Mucosa of stomach (tissue), 1 donor: ENCODE data around the gene ITGA5.

Experiments
- H3K27me3 ChIP-seq: one replicate; pipeline ENCODE4 v1.7.0; 2013; ENCODE audit warnings: mild to moderate bottlenecking, low read length; ENCODE audit not compliant: control insufficient read depth, insufficient read depth
- H3K36me3 ChIP-seq: one replicate; pipeline ENCODE4 v1.7.0; 2013; ENCODE audit warnings: low read length; ENCODE audit not compliant: control insufficient read depth, insufficient read depth
- H3K4me1 ChIP-seq: one replicate; pipeline ENCODE4 v1.7.0; 2013; ENCODE audit warnings: mild to moderate bottlenecking, low read length; ENCODE audit not compliant: control insufficient read depth, insufficient read depth
- H3K4me3 ChIP-seq: one replicate; pipeline ENCODE4 v1.7.0; 2013; ENCODE audit warnings: low read length
- H3K9ac ChIP-seq: one replicate; pipeline ENCODE4 v1.7.0; 2013; ENCODE audit warnings: mild to moderate bottlenecking, low read length, moderate library complexity
- H3K9me3 ChIP-seq: one replicate; pipeline ENCODE4 v1.7.0; 2013; ENCODE audit warnings: mild to moderate bottlenecking, low read length, moderate library complexity; ENCODE audit not compliant: control insufficient read depth
- donor health status: Pancreatic carcinoma.

The ITGA5 gene

DNA sequence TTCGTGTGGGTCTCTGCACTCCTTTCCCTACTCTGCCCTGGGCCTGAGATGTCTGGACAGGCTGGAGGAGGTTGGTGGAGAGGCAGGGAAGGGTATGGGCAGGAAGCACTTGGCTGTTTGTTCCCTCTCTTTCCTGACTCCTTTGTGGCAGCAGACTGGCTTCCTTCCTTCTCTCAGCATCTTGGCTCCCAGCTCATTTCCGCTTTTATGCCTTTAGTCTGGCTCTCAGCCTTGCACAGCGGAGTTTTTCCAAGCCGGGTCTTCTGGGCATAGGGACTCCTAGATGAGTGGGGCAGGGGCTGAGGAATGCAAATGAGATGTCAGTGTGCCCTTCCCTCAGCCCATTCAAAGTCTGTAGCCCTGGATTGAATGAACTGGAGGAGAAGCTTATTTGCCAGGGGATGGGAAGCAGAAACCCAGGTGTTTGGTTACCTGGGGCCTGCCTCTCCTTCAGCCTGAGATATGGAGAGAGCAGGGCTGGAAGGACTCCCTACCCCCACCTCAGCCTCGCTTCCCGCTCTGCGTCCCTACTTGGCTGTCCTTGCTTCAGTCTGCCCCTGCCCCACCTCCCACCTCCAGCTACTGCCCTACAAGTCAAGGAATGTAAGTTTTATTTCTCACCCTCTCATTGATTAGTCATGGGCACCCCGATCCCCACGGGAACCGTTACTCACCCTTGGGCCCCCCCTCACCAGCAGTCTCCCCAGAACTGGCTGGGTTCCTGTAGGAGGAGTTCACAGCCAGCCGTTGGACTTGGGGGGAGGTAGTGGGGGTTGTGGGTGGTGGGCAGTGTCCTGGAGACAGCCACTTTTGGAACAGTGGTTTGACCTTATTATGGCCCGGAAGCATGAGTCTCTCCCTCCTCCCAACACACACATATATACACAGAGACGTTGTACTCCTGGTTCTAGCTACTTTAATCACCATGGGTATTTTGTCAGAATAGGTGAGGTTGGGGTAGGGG lies 9.3 kb upstream of the ITGA5 start:
- no peak overlapping the region for H3K9ac ChIP-seq
- H3K36me3 ChIP-seq: no peaks in the 10 kb centered on the region
- peaks cover 7% of the 10 kb centered on the region for H3K27me3 ChIP-seq
- peaks cover 23% of the 10 kb centered on the region for H3K4me1 ChIP-seq
- no peaks in the 10 kb centered on the region for H3K9me3 ChIP-seq
- H3K4me3 ChIP-seq: no peak overlapping the region

DNA sequence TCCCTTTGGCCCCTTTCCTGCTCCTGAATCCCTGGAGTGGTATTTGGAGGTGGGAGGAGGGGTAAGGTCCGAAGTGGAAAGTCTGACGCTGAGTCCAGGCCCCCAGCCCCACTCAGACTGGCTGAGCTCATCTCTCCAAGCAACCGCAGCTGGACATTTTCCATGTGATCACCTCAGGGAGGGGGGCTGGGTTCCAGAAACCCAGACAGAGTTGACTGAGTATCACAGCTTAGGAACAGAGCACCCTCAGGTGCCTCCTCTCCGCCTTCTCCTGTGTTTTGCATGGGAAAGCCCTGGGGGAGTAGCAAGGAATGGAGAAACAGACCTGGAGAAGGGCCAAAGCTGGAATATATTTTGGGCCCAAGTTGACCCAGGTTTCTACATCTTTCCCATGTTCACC lies 8.0 kb upstream of the ITGA5 start:
- peaks cover 13% of the 10 kb centered on the region for H3K27me3 ChIP-seq
- no peak overlapping the region for H3K9ac ChIP-seq
- H3K4me1 ChIP-seq: peaks cover 18% of the 10 kb centered on the region
- no peaks in the 10 kb centered on the region for H3K36me3 ChIP-seq
- H3K9me3 ChIP-seq: no peaks in the 10 kb centered on the region
- no peak overlapping the region for H3K4me3 ChIP-seq

DNA sequence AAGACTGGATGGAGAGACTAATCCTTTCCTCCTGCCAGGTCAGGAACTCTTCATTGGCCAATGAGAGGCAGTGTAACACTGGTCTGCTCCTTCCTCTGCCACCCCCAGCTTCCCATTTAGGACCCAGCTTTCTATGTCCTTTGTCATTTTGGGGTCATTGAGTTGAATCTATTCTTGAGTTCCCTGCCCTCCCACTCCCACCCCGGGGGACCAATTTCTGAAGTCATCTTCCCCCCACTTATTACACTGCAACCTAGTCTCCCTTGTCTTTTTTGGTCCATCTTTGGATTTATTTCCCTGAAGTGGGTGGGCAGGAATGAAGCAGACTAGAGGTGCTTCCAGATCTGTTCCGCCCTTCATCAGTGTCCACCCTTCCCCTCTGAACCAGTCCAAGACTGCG lies 7.6 kb upstream of the ITGA5 start:
- H3K4me1 ChIP-seq: peaks cover 16% of the 10 kb centered on the region
- H3K9me3 ChIP-seq: no peaks in the 10 kb centered on the region
- H3K36me3 ChIP-seq: no peaks in the 10 kb centered on the region
- peaks cover 13% of the 10 kb centered on the region for H3K27me3 ChIP-seq
- no peak overlapping the region for H3K9ac ChIP-seq
- no peak overlapping the region for H3K4me3 ChIP-seq

- H3K27me3 ChIP-seq: peaks cover 21% of the 10 kb centered on the region
- H3K9me3 ChIP-seq: no peaks in the 10 kb centered on the region
- peaks cover 23% of the 10 kb centered on the region for H3K4me1 ChIP-seq
- no peak overlapping the region for H3K9ac ChIP-seq
- no peaks in the 10 kb centered on the region for H3K36me3 ChIP-seq
- H3K4me3 ChIP-seq: no peak overlapping the region
Measured at GRCh38 chr12:54425702-54426101, 6.6 kb upstream of the ITGA5 start.

DNA sequence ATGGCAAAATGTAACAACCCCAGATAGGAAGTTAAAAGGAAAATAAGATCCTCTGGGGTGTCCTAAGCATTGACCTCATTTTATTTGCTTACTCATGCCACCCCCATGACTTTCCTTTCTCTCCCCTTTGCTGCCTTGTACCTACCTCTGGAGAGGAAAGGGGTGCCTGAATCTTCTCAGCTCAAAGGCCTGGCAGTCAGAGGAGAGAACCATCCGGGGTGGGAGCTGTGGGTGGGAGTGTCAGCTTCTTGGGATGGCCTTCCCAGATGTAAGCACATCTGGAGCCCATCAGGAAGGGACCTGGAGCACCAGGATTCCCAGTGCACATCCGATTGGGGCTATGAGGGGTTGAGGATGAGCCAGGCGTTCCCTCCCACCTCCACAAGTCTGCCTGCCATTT lies 5.2 kb upstream of the ITGA5 start:
- H3K4me1 ChIP-seq: peaks cover 31% of the 10 kb centered on the region
- H3K9ac ChIP-seq: no peak overlapping the region
- H3K27me3 ChIP-seq: peaks cover 36% of the 10 kb centered on the region
- no peaks in the 10 kb centered on the region for H3K9me3 ChIP-seq
- H3K36me3 ChIP-seq: no peaks in the 10 kb centered on the region
- H3K4me3 ChIP-seq: no peak overlapping the region

DNA sequence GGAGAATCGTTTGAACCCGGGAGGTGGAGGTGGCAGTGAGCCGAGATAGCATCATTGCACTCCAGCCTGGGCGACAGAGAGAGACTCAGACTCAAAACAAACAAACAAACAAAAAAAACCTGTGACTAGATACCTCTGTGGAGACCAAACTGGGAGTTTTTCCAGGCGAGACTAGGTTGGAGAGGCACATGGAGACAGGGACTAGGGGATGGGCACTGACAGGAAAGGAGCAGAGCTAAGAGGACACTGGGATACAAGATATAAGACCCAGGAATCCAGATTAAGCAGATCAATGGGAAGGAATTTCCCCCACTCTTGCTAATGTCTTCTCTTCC lies 4.7 kb upstream of the ITGA5 start:
- Histone ChIP-seq H3K9ac (no peak overlapping the region), H3K4me3 (no peak overlapping the region), H3K9me3 (no peaks in the 10 kb centered on the region), H3K4me1 (peaks cover 35% of the 10 kb centered on the region), H3K36me3 (no peaks in the 10 kb centered on the region), H3K27me3 (peaks cover 39% of the 10 kb centered on the region)

GRCh38 chr12:54421879-54422250 lies 2.8 kb upstream of the ITGA5 start:
- H3K27me3 ChIP-seq: peaks cover 51% of the 10 kb centered on the region
- H3K4me1 ChIP-seq: peaks cover 24% of the 10 kb centered on the region
- no peaks in the 10 kb centered on the region for H3K9me3 ChIP-seq
- H3K9ac ChIP-seq: no peak overlapping the region
- H3K36me3 ChIP-seq: no peaks in the 10 kb centered on the region
- H3K4me3 ChIP-seq: no peak overlapping the region

GRCh38 chr12:54421175-54421878 lies 2.3 kb upstream of the ITGA5 start:
- H3K36me3 ChIP-seq: no peaks in the 10 kb centered on the region
- H3K27me3 ChIP-seq: peaks cover 51% of the 10 kb centered on the region
- no peak overlapping the region for H3K9ac ChIP-seq

GRCh38 chr12:54420766-54421144 lies 1.7 kb upstream of the ITGA5 start:
- no peaks in the 10 kb centered on the region for H3K36me3 ChIP-seq
- H3K9me3 ChIP-seq: no peaks in the 10 kb centered on the region
- no peak overlapping the region for H3K4me3 ChIP-seq
- peaks cover 51% of the 10 kb centered on the region for H3K27me3 ChIP-seq
- peaks cover 24% of the 10 kb centered on the region for H3K4me1 ChIP-seq
- peak overlapping the region; percentile 13 for H3K9ac ChIP-seq

More at GRCh38 chr12:54421175-54421878, 2.3 kb upstream of the ITGA5 start:
- no peaks in the 10 kb centered on the region for H3K9me3 ChIP-seq
- H3K4me1 ChIP-seq: peaks cover 24% of the 10 kb centered on the region
- H3K4me3 ChIP-seq: no peak overlapping the region

DNA sequence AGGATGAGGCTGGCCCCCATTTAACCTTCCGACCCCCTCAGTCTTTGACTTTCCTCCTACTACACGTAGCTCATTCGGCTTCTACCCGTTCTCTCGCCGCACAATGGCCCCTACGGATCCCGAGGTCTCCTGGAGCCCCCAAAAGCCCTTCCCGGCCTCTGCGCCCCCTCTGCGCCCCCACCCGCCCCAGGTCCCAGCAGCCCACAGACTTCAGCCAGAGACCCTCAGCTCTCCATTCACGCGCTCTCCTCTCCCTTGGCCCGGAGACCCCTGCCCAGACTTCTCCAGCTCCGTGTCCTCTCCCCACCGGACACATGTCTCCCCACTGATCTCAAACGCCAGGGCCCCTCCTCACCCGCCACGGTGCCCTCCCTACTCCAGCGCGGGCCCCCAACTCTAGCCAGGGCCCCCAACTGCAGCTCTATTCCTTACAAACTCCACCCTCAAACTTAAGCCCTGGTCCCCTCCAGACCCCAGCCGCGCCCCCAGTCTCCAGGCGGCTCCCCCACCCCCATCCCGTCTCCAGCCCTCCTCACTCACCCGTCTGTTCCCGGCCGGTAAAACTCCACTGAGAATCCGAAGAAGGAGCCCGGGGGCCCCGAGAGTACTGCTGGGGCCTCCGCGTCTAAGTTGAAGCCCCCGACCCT lies 502 bp downstream of the ITGA5 start:
- Histone ChIP-seq H3K36me3 (no peaks in the 10 kb centered on the region), H3K27me3 (peaks cover 51% of the 10 kb centered on the region), H3K4me1 (peaks cover 36% of the 10 kb centered on the region), H3K9me3 (no peaks in the 10 kb centered on the region), H3K4me3 (peak overlapping the region; percentile 41), H3K9ac (peak overlapping the region; percentile 78)

DNA sequence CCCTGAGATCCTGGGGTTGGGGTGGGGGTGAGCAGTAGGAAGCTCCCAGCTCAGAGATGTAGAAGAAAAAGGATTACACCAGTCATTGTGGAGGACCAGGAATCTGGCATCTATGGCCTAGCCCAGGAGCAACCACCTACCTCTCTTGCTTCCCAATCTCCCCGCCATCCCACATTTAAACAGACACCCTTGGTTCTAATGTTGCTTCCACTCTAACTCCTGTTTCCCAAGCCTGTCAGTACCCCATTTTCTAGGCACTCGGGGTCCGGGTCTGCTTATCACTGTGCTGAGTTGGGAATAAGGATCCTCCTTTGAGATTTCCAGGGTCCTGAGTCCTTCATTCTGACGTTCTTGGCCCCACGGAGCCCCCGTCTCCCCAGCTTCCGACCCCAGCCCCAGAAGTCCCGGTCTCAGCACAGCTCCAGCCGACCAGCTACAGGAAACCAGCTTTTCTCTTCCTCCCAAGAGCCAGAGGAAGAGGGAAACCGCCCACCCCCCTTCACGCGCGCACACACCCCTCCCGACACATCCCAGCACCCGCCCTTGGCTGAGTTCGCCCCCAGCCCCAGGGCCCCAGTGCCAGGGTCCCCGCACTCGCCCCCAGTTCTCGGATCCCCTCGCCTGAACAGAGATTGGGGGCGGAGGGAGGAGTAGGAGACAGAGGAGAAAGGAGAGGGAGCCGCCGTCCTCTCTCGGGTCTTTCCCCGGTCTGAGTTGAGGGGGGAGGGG lies 1.2 kb downstream of the ITGA5 start:
- H3K9ac ChIP-seq: peak overlapping the region; percentile 78
- peak overlapping the region; percentile 35 for H3K4me3 ChIP-seq
- no peaks in the 10 kb centered on the region for H3K9me3 ChIP-seq
- peaks cover 36% of the 10 kb centered on the region for H3K4me1 ChIP-seq
- H3K36me3 ChIP-seq: no peaks in the 10 kb centered on the region
- peaks cover 47% of the 10 kb centered on the region for H3K27me3 ChIP-seq
